Neuronal stem cell (in vitro differentiated cells): Measurements from ENCODE around the gene INO80C.

Experiments
- DNase-seq: peaks from one replicate; pipeline ENCODE4 v3.0.0-alpha.2; 2013; ENCODE audit warnings: low spot score
- H2AFZ ChIP-seq: one replicate; pipeline ENCODE4 v1.6.1; 2013; ENCODE audit warnings: mild to moderate bottlenecking, low read length, inconsistent platforms
- H2AK5ac ChIP-seq: 2 replicates; pipeline ENCODE4 v1.6.1; 2013; ENCODE audit warnings: low read depth, mild to moderate bottlenecking, inconsistent platforms, low read length, moderate library complexity, mixed read lengths
- H2BK120ac ChIP-seq: 2 replicates; pipeline ENCODE4 v1.6.1; 2013; ENCODE audit warnings: low read depth, mild to moderate bottlenecking, inconsistent platforms, low read length, moderate library complexity, mixed read lengths
- H2BK12ac ChIP-seq: one replicate; pipeline ENCODE4 v1.6.1; 2013; ENCODE audit warnings: low read length, inconsistent platforms
- H2BK15ac ChIP-seq: 2 replicates; pipeline ENCODE4 v1.6.1; 2013; ENCODE audit warnings: mild to moderate bottlenecking, low read length, inconsistent platforms, mixed read lengths
- H2BK5ac ChIP-seq: one replicate; pipeline ENCODE4 v1.6.1; 2013; ENCODE audit warnings: inconsistent platforms, mild to moderate bottlenecking, low read length, moderate library complexity
- H3K14ac ChIP-seq: one replicate; pipeline ENCODE4 v1.6.1; 2013; ENCODE audit warnings: low read length, inconsistent platforms
- H3K18ac ChIP-seq: 2 replicates; pipeline ENCODE4 v1.6.1; 2013; ENCODE audit warnings: low read length, inconsistent platforms
- H3K23ac ChIP-seq: 2 replicates; pipeline ENCODE4 v1.6.1; 2013; ENCODE audit warnings: low read depth, mild to moderate bottlenecking, mixed read lengths, low read length, inconsistent platforms; ENCODE audit not compliant: poor library complexity
- H3K27ac ChIP-seq: replicated peaks from 3 replicates; pipeline ENCODE4 v1.5.1; 2013; ENCODE audit warnings: low read length, inconsistent platforms
- H3K27me3 ChIP-seq, 3 experiments: 2 replicates each; pipeline ENCODE4 v1.6.1; 2013; ENCODE audit warnings: low read length in 3 of 3, mild to moderate bottlenecking in 2 of 3, inconsistent platforms in 1 of 3, low read depth in 1 of 3, mixed read lengths in 1 of 3, moderate library complexity in 1 of 3; ENCODE audit not compliant: control insufficient read depth in 3 of 3, insufficient read depth in 3 of 3
- H3K36me3 ChIP-seq, 2 donors: replicated peaks in 1 of 2; 2 replicates each; pipeline ENCODE4 v1.6.1; 2013; ENCODE audit warnings: low read length in 2 of 2; ENCODE audit not compliant: control insufficient read depth in 2 of 2, insufficient read depth in 2 of 2
- H3K4ac ChIP-seq: 2 replicates; pipeline ENCODE4 v1.6.1; 2013; ENCODE audit warnings: inconsistent platforms, mild to moderate bottlenecking, low read length, moderate library complexity
- H3K4me1 ChIP-seq, 2 donors: 1 replicate in 1 of 2; 2 replicates in 1 of 2; pipeline ENCODE4 v1.6.1; 2013; ENCODE audit warnings: low read length in 2 of 2, low read depth in 1 of 2; ENCODE audit not compliant: control insufficient read depth in 2 of 2, insufficient read depth in 1 of 2
- H3K4me2 ChIP-seq: one replicate; pipeline ENCODE4 v1.6.1; 2013; ENCODE audit warnings: mild to moderate bottlenecking, low read length, inconsistent platforms; ENCODE audit not compliant: insufficient read depth, poor library complexity, severe bottlenecking
- H3K4me3 ChIP-seq, 2 donors: 2 replicates each; pipeline ENCODE4 v1.5.1; 2013; ENCODE audit warnings: low read length in 2 of 2, mild to moderate bottlenecking in 2 of 2, inconsistent platforms in 1 of 2, moderate library complexity in 1 of 2
- H3K79me1 ChIP-seq: one replicate; pipeline ENCODE4 v1.6.1; 2013; ENCODE audit warnings: low read depth, mild to moderate bottlenecking, inconsistent platforms, low read length, moderate library complexity
- H3K9ac ChIP-seq: one replicate; pipeline ENCODE4 v1.6.1; 2013; ENCODE audit warnings: mild to moderate bottlenecking, low read depth, low read length, inconsistent platforms; ENCODE audit not compliant: poor library complexity
- H3K9me3 ChIP-seq, 2 donors: replicated peaks in 1 of 2; 2 replicates each; pipeline versions ENCODE3 to v1.6.1; 2013; ENCODE audit warnings: low read length in 2 of 2, mild to moderate bottlenecking in 2 of 2, inconsistent platforms in 1 of 2, low read depth in 1 of 2, mixed read lengths in 1 of 2, moderate library complexity in 1 of 2; ENCODE audit not compliant: control insufficient read depth in 2 of 2, insufficient read depth in 1 of 2
- H4K8ac ChIP-seq: one replicate; pipeline ENCODE4 v1.6.1; 2013; ENCODE audit warnings: low read depth, mild to moderate bottlenecking, inconsistent platforms, low read length, moderate library complexity
- H4K91ac ChIP-seq: one replicate; pipeline ENCODE4 v1.6.1; 2013; ENCODE audit warnings: low read length, low read depth, mild to moderate bottlenecking, inconsistent platforms; ENCODE audit not compliant: poor library complexity
- WGBS, 2 donors: extraction: QIAGEN DNeasy Blood & Tissue Kit; methylation state at CpG; one replicate each; pipeline ENCODE4 v1.1.7; 2013; ENCODE audit warnings: missing lambda C conversion rate in 2 of 2, mixed read lengths in 1 of 2; ENCODE audit not compliant: insufficient read length in 2 of 2, insufficient replicate concordance in 1 of 2; ENCODE audit errors: extremely low coverage in 2 of 2; 5-methylcytosine and 5-hydroxymethylcytosine counted together

The INO80C gene

DNA sequence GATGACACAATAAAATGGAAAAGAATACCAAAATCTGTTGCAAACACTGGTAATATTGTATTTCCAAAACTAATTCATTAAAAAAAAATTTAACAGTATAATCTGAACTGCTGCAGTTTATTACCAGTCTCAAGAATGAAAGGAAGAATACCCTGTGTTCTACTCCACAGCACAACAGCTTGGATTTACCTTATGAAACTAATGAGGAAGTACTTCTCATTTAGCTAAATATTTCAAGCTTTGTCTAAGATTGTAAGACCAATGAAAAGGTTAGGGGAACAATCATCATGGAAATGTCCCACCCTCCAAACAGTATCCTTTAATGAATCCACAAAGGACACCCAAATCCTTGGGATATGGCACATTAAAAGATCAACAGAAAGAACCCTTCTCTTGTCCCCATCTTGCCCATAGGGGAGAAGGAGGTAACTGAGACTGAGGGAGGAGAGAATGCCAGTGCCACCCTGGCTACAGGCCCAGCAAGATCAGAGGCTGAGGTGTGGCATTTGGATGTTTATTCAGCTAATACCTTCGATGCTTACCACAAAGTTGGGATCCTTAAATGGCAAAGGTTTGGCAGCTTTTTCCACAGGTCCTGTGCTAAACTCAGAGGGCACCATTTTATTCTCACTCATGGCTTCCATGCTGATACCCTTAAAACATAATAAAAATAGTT, 17.7 kb downstream of the INO80C start:
- Histone ChIP-seq H3K4me3 (no peak overlapping the region), H2BK5ac (no peak overlapping the region), H3K4me2 (no peak overlapping the region), H3K4me1 (peaks cover 0 to 4% of the 10 kb centered on the region in 2 donors), H3K14ac (no peak overlapping the region), H4K91ac (no peak overlapping the region), H3K4ac (no peak overlapping the region), H3K27me3 (no peaks in the 10 kb centered on the region), H3K79me1 (no peaks in the 10 kb centered on the region), H3K9me3 (no peaks in the 10 kb centered on the region), H2BK120ac (no peak overlapping the region), H3K36me3 (peaks cover 0 to 6% of the 10 kb centered on the region in 2 donors), H3K9ac (no peak overlapping the region), H2BK12ac (no peak overlapping the region), H3K27ac (no peak overlapping the region), H3K18ac (no peak overlapping the region), H2AK5ac (no peak overlapping the region), H3K23ac (no peak overlapping the region), H4K8ac (no peak overlapping the region), H2AFZ (no peak overlapping the region), H2BK15ac (no peak overlapping the region)
- no CpG with 5 or more reads among the region's 1 CpG for WGBS, 2 donors
- no peak for DNase-seq

DNA sequence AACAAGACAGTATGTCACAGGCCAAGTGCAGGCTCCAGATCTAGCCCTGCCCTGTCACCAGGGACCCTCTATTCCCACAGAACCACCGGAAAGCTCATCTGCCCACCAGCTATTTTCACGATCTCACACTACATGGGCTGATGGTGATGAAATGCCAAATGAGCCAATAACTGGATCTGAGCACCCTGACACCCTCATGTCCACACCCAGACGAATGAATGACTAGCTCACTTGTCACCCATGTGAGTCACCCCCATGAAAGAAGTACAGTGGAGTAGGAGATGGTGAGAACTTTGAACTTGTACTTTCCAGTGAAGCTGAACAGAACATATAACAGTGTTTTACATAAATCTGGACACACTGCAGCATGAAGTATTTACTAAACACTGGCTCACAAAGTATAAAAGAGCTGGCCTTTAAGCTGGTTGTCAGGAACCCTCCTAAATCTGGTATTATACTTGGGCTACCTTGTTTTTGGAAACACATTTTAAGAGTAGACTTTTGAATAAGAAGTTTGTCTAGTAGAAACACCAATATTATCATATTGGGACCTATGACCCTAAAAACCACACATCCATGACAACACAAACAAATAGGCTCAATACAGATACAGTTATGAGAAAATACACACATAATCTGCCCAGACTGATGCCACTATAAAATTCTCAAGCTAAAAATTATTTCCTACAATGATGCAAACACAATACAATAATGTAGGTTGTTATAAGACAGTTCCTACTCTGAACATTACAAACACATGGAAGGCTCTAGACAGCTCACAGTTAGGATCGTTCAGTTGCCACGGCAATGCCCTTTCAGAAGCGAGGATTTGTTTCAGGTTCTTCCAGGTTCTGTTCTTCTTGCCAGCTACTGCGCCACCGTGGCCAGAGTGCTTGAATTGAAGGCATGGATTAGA, 19.0 kb downstream of the INO80C start:
- no peak overlapping the region for H3K14ac ChIP-seq
- peaks cover 0 to 4% of the 10 kb centered on the region in 2 donors for H3K4me1 ChIP-seq
- no peak overlapping the region for H2BK120ac ChIP-seq
- H3K4ac ChIP-seq: no peak overlapping the region
- H2BK12ac ChIP-seq: no peak overlapping the region
- H4K8ac ChIP-seq: no peak overlapping the region
- peaks cover 0 to 10% of the 10 kb centered on the region in 2 donors for H3K36me3 ChIP-seq
- H2AK5ac ChIP-seq: no peak overlapping the region
- no peak for DNase-seq
- no peak overlapping the region for H3K4me3 ChIP-seq
- no peak overlapping the region for H3K23ac ChIP-seq
- H3K79me1 ChIP-seq: no peaks in the 10 kb centered on the region
- H3K27me3 ChIP-seq: no peaks in the 10 kb centered on the region
- H2BK15ac ChIP-seq: no peak overlapping the region
- no peak overlapping the region for H4K91ac ChIP-seq
- no peak overlapping the region for H3K9ac ChIP-seq
- no peak overlapping the region for H3K27ac ChIP-seq
- H3K18ac ChIP-seq: no peak overlapping the region
- no peak overlapping the region for H3K4me2 ChIP-seq
- no peak overlapping the region for H2AFZ ChIP-seq
- no peaks in the 10 kb centered on the region for H3K9me3 ChIP-seq
- no peak overlapping the region for H2BK5ac ChIP-seq
- WGBS, 2 donors: no CpG with 5 or more reads among the region's 8 CpGs

DNA sequence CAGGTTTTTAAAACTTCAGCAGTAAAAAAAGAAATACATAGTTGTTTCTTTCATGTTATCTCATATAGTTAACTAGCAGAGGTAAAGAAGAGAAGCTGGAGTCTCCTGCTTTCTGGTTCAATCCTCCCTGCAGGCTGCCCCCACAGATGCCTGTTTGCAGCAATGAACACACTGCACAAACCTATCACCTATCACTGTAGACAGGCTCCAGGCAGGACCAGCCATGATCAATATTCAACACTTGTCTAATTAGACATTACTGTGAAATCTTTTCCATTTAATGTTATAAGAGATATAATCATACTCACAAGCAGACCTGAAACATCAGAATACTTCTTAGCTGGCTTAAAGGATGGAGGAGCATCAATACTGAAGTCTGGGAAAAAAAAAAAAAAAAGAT, 19.8 kb downstream of the INO80C start:
- no peak overlapping the region for H4K91ac ChIP-seq
- no peak overlapping the region for H3K4me3 ChIP-seq
- H3K9me3 ChIP-seq: no peaks in the 10 kb centered on the region
- no peak overlapping the region for H2BK15ac ChIP-seq
- H4K8ac ChIP-seq: no peak overlapping the region
- H3K4me2 ChIP-seq: no peak overlapping the region
- H3K4ac ChIP-seq: no peak overlapping the region
- H2BK5ac ChIP-seq: no peak overlapping the region
- no peak overlapping the region for H3K27ac ChIP-seq
- H2AK5ac ChIP-seq: no peak overlapping the region
- no peaks in the 10 kb centered on the region for H3K79me1 ChIP-seq
- H2BK12ac ChIP-seq: no peak overlapping the region
- no peak overlapping the region for H3K23ac ChIP-seq
- H2BK120ac ChIP-seq: no peak overlapping the region
- no peak overlapping the region for H2AFZ ChIP-seq
- no peak for DNase-seq
- no peaks in the 10 kb centered on the region for H3K27me3 ChIP-seq
- H3K14ac ChIP-seq: no peak overlapping the region
- peaks cover 0 to 11% of the 10 kb centered on the region in 2 donors for H3K36me3 ChIP-seq
- no peak overlapping the region for H3K18ac ChIP-seq
- H3K9ac ChIP-seq: no peak overlapping the region
- H3K4me1 ChIP-seq: peaks cover 0 to 4% of the 10 kb centered on the region in 2 donors

DNA sequence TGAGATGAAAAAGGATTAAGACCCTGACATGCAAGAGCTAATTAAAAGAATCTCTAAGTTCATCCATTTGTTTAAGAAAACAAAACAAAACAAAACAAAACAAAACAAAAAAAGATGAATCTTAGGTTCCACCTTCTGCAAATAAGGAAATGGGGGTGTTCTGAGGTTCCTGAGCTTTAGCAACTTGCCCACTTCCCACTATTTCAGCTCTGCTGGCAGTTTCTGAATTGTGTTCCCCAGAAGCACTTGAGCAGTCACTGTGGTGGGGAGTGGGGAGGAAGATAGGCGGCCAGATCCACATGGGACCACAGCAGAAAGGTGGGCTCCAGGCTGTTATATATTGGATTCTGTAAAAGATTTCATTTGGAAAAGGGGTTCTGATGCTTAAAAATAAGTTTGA, 20.3 kb downstream of the INO80C start:
- Histone ChIP-seq H2BK120ac (no peak overlapping the region), H4K91ac (no peak overlapping the region), H2BK15ac (no peak overlapping the region), H3K4me1 (peaks cover 0 to 4% of the 10 kb centered on the region in 2 donors), H3K9me3 (no peaks in the 10 kb centered on the region), H3K4me2 (no peak overlapping the region), H3K36me3 (peaks cover 0 to 15% of the 10 kb centered on the region in 2 donors), H3K79me1 (no peaks in the 10 kb centered on the region), H3K14ac (no peak overlapping the region), H3K9ac (no peak overlapping the region), H3K18ac (no peak overlapping the region), H2BK5ac (no peak overlapping the region), H3K27ac (no peak overlapping the region), H3K4me3 (no peak overlapping the region), H3K4ac (no peak overlapping the region), H3K23ac (no peak overlapping the region), H2BK12ac (no peak overlapping the region), H4K8ac (no peak overlapping the region), H2AFZ (no peak overlapping the region), H2AK5ac (no peak overlapping the region), H3K27me3 (no peaks in the 10 kb centered on the region)
- DNase-seq: no peak
- no CpG with 5 or more reads among the region's 1 CpG for WGBS, 2 donors
